Prostate gland (tissue), 2 donors: ENCODE measurements around the gene AP5B1.

Experiments
- CTCF ChIP-seq, 4 experiments: fragments of 200-600 bp in 2 of 4; fragments of 450-650 bp in 2 of 4; sonication (generic) in 2 of 4; IDR thresholded peaks; 1 replicate in 3 of 4; 2 replicates in 1 of 4; pipeline ENCODE4 v1.5.1; 2016 to 2019; ENCODE audit warnings: antibody characterized with exemption in 4 of 4, mild to moderate bottlenecking in 2 of 4, moderate library complexity in 2 of 4
- POLR2A ChIP-seq: fragments of 450-650 bp; IDR thresholded peaks from one replicate; pipeline ENCODE4 v1.6.1; 2016; ENCODE audit warnings: antibody characterized with exemption, mild to moderate bottlenecking
- POLR2AphosphoS5 ChIP-seq: sonication (generic); formaldehyde crosslinking; IDR thresholded peaks from one replicate; pipeline ENCODE4 v1.6.1; 2017; ENCODE audit warnings: antibody characterized with exemption

- TF ChIP-seq CTCF (IDR thresholded peaks at IDR 0.05) (no peak), POLR2A (no peak), POLR2AphosphoS5 (no peak)
These were observed 18.1 kb upstream of the AP5B1 start for GRCh38 chr11:65798882-65799281.
